ENCODE data around the gene DNM3. TPM values are rescaled to one million over a fixed set of nuclear protein-coding genes. Genes with fewer than 3 reads are reported as not detected.

The DNM3 gene
- total and polyA plus RNA-seq, 2 donors (not counting 3 experiments of a cell fraction or from before 2014, with no cell fraction given) = 1.4 to 2.5 TPM

DNA sequence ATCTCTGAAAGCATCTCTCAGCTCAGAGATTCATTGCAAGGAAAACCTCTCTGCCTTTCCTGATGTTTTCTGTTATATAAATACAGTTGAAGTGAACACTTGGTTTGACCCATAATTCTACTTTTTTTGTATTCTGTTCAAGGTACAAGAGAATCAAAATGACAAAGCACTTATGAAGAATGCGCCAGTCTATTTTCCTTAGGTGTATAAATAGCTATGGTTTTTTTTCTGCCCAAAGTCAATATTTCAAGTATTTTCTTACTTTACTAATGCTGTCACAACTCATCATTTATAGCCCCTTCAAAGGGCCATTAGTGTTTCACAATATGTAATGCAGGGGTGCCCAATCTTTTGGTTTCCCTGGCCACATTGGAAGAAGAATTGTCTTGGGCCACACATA is 436.7 kb downstream of the DNM3 start:
- FAIRE-seq (no peak), DNase-seq (ENCODE audit: low read depth, low spot score) (no peak)
- ChIA-PET CTCF (interaction anchor here (0.8 to 1.6 kb wide), 3 partner anchors 9 to 23 kb away, joined by 3 to 4 read pairs (median 3); no protein-coding TSS in a partner anchor), POLR2A (no interaction called here)
- Histone ChIP-seq H3K4me1 (ENCODE audit: control insufficient read depth, extremely low read depth, insufficient read depth, low read length) (no peaks in the 10 kb centered on the region), H3K27me3 (ENCODE audit: control insufficient read depth in 2 of 2, insufficient read depth in 2 of 2, low read length in 2 of 2) (no peaks in the 10 kb centered on the region), H3K9ac (replicated peaks; ENCODE audit: extremely low read depth, insufficient read depth, low read length) (no peak overlapping the region), H3K4me3 (replicated peaks in 1 of 3; ENCODE audit: insufficient read depth in 1 of 3, low read depth in 1 of 3, low read length in 3 of 3) (no peak overlapping the region), H4K20me1 (replicated peaks; ENCODE audit: control insufficient read depth, extremely low read depth, insufficient read depth, low read length) (no peaks in the 10 kb centered on the region), H3K4me2 (ENCODE audit: insufficient read depth, low read length) (no peak overlapping the region), H3K27ac (ENCODE audit: insufficient read depth, low read depth, low read length) (no peak overlapping the region), H3K9me3 (replicated peaks; ENCODE audit: control insufficient read depth, insufficient read depth, low read length) (no peaks in the 10 kb centered on the region), H3K79me2 (ENCODE audit: control insufficient read depth, insufficient read depth, low read length) (no peaks in the 10 kb centered on the region), H2AFZ (ENCODE audit: low read depth, low read length) (no peak overlapping the region), H3K36me3 (ENCODE audit: control insufficient read depth in 2 of 2, extremely low read depth in 1 of 2, insufficient read depth in 2 of 2, low read length in 2 of 2) (no peaks in the 10 kb centered on the region), H3K9me1 (replicated peaks; ENCODE audit: control insufficient read depth, extremely low read depth, insufficient read depth, low read length) (no peaks in the 10 kb centered on the region)
- TF ChIP-seq, protein P1, sequence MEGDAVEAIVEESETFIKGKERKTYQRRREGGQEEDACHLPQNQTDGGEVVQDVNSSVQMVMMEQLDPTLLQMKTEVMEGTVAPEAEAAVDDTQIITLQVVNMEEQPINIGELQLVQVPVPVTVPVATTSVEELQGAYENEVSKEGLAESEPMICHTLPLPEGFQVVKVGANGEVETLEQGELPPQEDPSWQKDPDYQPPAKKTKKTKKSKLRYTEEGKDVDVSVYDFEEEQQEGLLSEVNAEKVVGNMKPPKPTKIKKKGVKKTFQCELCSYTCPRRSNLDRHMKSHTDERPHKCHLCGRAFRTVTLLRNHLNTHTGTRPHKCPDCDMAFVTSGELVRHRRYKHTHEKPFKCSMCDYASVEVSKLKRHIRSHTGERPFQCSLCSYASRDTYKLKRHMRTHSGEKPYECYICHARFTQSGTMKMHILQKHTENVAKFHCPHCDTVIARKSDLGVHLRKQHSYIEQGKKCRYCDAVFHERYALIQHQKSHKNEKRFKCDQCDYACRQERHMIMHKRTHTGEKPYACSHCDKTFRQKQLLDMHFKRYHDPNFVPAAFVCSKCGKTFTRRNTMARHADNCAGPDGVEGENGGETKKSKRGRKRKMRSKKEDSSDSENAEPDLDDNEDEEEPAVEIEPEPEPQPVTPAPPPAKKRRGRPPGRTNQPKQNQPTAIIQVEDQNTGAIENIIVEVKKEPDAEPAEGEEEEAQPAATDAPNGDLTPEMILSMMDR (IDR thresholded peaks at IDR 0.05; ENCODE audit: extremely low read depth in 1 of 2, insufficient read depth in 1 of 2, low read depth in 1 of 2, low read length in 2 of 2) = no peak
- no peak for TF ChIP-seq JUN (IDR thresholded peaks at IDR 0.05; ENCODE audit: borderline replicate concordance, insufficient read depth, insufficient read length, low read depth)
- no peak for TF ChIP-seq EZH2 (IDR thresholded peaks at IDR 0.05; ENCODE audit: borderline replicate concordance, low read depth, low read length, severe bottlenecking)
- no peak for TF ChIP-seq FOS (IDR thresholded peaks at IDR 0.05; ENCODE audit: borderline replicate concordance, insufficient read depth, low read length)
- TF ChIP-seq MYC (IDR thresholded peaks at IDR 0.05; ENCODE audit: low read depth, low read length) = no peak
- TF ChIP-seq POLR2AphosphoS5 (IDR thresholded peaks at IDR 0.05; ENCODE audit: insufficient read depth, low read depth, low read length) = no peak
- TF ChIP-seq POLR2A (IDR thresholded peaks at IDR 0.05; ENCODE audit: low read depth, low read length) = no peak
- no peak for TF ChIP-seq GATA2 (IDR thresholded peaks at IDR 0.05; ENCODE audit: insufficient read depth, insufficient read length, low read depth, low read length)
- TF ChIP-seq, protein P2, sequence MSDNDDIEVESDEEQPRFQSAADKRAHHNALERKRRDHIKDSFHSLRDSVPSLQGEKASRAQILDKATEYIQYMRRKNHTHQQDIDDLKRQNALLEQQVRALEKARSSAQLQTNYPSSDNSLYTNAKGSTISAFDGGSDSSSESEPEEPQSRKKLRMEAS (IDR thresholded peaks at IDR 0.05; ENCODE audit: insufficient read depth, insufficient read length) = no peak
- BruUV-seq (replicated peaks) = no TSS peak
- intact Hi-C loops (cut with micrococcal nuclease) (no loop called here), dilution Hi-C loops (cut with MboI; ENCODE audit: extremely low pct_ligation_motif_present, low sequenced_read_pairs) (no loop called here)
